Sigmoid colon (tissue), 7 donors: ENCODE results near the gene HHIPL1. TPM values are rescaled to one million over a fixed set of nuclear protein-coding genes. Genes with fewer than 3 reads are reported as not detected.

ENCODE experiments used
- DNase-seq: peaks from one replicate; pipeline ENCODE4 v3.0.0-alpha.2; 2019
- H3K27ac ChIP-seq, 4 donors: fragments of 200-600 bp; sonication (generic); one replicate each; pipeline ENCODE4 v1.5.1; 2016 to 2019; ENCODE audit warnings: mild to moderate bottlenecking in 1 of 4
- H3K27me3 ChIP-seq, 3 donors: fragments of 200-600 bp; sonication (generic); one replicate each; pipeline ENCODE4 v1.5.1; 2019; ENCODE audit warnings: mild to moderate bottlenecking in 1 of 3
- H3K36me3 ChIP-seq, 4 donors: fragments of 200-600 bp; sonication (generic); one replicate each; pipeline ENCODE4 v1.5.1; 2016 to 2019
- H3K4me1 ChIP-seq, 4 donors: fragments of 200-600 bp; sonication (generic); one replicate each; pipeline ENCODE4 v1.5.1; 2017 to 2019
- H3K4me3 ChIP-seq, 4 donors: fragments of 200-600 bp; sonication (generic); one replicate each; pipeline ENCODE4 v1.5.1; 2017 to 2019; ENCODE audit warnings: mild to moderate bottlenecking in 2 of 4, moderate library complexity in 1 of 4
- H3K9me3 ChIP-seq, 4 donors: fragments of 200-600 bp in 3 of 4; sonication (generic) in 3 of 4; one replicate each; pipeline versions ENCODE4 v1.5.1 to v1.6.1; 2013 to 2019
- CTCF ChIP-seq, 4 experiments: fragments of 450-650 bp in 3 of 4; fragments of 200-600 bp in 1 of 4; IDR thresholded peaks; one replicate each; pipeline ENCODE4 v1.5.1; 2016 to 2019; ENCODE audit warnings: antibody characterized with exemption in 4 of 4, mild to moderate bottlenecking in 3 of 4, moderate library complexity in 2 of 4
- EP300 ChIP-seq, 4 donors: sonication (generic); formaldehyde crosslinking; IDR thresholded peaks; one replicate each; pipeline ENCODE4 v1.6.1; 2017; ENCODE audit warnings: antibody characterized with exemption in 4 of 4
- POLR2A ChIP-seq, 2 donors: fragments of 450-650 bp; IDR thresholded peaks; one replicate each; pipeline ENCODE4 v1.6.1; 2016; ENCODE audit warnings: antibody characterized with exemption in 2 of 2, mild to moderate bottlenecking in 2 of 2, moderate library complexity in 2 of 2
- POLR2AphosphoS5 ChIP-seq, 4 donors: sonication (generic); formaldehyde crosslinking; IDR thresholded peaks; one replicate each; pipeline ENCODE4 v1.6.1; 2017; ENCODE audit warnings: antibody characterized with exemption in 4 of 4
- WGBS, 2 donors: extraction: QIAGEN DNeasy Blood & Tissue Kit; methylation state at CpG; one replicate each; pipeline ENCODE4 v1.1.7; 2013; 5-methylcytosine and 5-hydroxymethylcytosine counted together
- intact Hi-C: fragments of 100-400 bp; cut with DNase I; formaldehyde crosslinking; loops from one replicate; pipeline ENCODE4 v1.15.1; 2023
- polyA plus RNA-seq, 3 donors: library from polyadenylated mRNA; stranded (reverse); fragments of 200-250 nt; gene quantifications; one replicate each; pipeline ENCODE4 v1.2.3, GENCODE V29; 2013
- total RNA-seq, 4 donors: library from RNA; depleted of rRNA; stranded (reverse); fragments of >200 nt; gene quantifications; one replicate each; pipeline ENCODE4 v1.1.0, GENCODE V29; 2016
- donor health status: healthy with polysubstance abuse.
- donor health status: Bipolar disorder and iron deficiency.
- donor health status: healthy.

The HHIPL1 gene
- total and polyA plus RNA-seq, 7 donors, result 0.80 to 10.8 (median 4.3) TPM; not detected in 2

GRCh38 chr14:99611646-99612045 lies 33.3 kb upstream of the HHIPL1 start:
- TF ChIP-seq EP300 (IDR thresholded peaks at IDR 0.05) (no peak), CTCF (IDR thresholded peaks at IDR 0.05) (no peak), POLR2AphosphoS5 (IDR thresholded peaks at IDR 0.05) (no peak), POLR2A (IDR thresholded peaks at IDR 0.05) (no peak)
- intact Hi-C loops, result no loop called here
- 55 to 94% methylated on average over 4 of the region's 4 CpGs for WGBS, 2 donors

GRCh38 chr14:99612071-99612737 lies 32.7 kb upstream of the HHIPL1 start:
- intact Hi-C loops, result no loop called here
- no peaks in the 10 kb centered on the region for H3K27me3 ChIP-seq
- H3K4me3 ChIP-seq, result no peak overlapping the region
- TF ChIP-seq POLR2A (IDR thresholded peaks at IDR 0.05) (no peak), POLR2AphosphoS5 (IDR thresholded peaks at IDR 0.05) (no peak), CTCF (IDR thresholded peaks at IDR 0.05) (no peak), EP300 (IDR thresholded peaks at IDR 0.05) (no peak)
- DNase-seq, result no peak
- H3K9me3 ChIP-seq, result no peaks in the 10 kb centered on the region
- peaks cover 0 to 6% (median 3%) of the 10 kb centered on the region in 4 donors for H3K4me1 ChIP-seq
- WGBS, 2 donors, result 31 to 63% methylated on average over 11 of the region's 11 CpGs
- no peaks in the 10 kb centered on the region for H3K36me3 ChIP-seq
- H3K27ac ChIP-seq, result no peak overlapping the region

More at GRCh38 chr14:99611646-99612045, 33.3 kb upstream of the HHIPL1 start:
- Histone ChIP-seq H3K9me3 (no peaks in the 10 kb centered on the region), H3K4me3 (no peak overlapping the region), H3K36me3 (no peaks in the 10 kb centered on the region), H3K27ac (no peak overlapping the region), H3K4me1 (peaks cover 0 to 6% (median 3%) of the 10 kb centered on the region in 4 donors), H3K27me3 (no peaks in the 10 kb centered on the region)
- DNase-seq, result no peak

GRCh38 chr14:99612738-99613330 lies 32.1 kb upstream of the HHIPL1 start:
- no peak for DNase-seq
- H3K9me3 ChIP-seq, result no peaks in the 10 kb centered on the region
- intact Hi-C loops, result no loop called here
- H3K27me3 ChIP-seq, result no peaks in the 10 kb centered on the region
- H3K27ac ChIP-seq, result no peak overlapping the region
- peaks cover 0 to 6% (median 3%) of the 10 kb centered on the region in 4 donors for H3K4me1 ChIP-seq
- H3K36me3 ChIP-seq, result no peaks in the 10 kb centered on the region
- TF ChIP-seq POLR2AphosphoS5 (IDR thresholded peaks at IDR 0.05), result no peak
- no peak for TF ChIP-seq EP300 (IDR thresholded peaks at IDR 0.05)
- no peak for TF ChIP-seq CTCF (IDR thresholded peaks at IDR 0.05)
- TF ChIP-seq POLR2A (IDR thresholded peaks at IDR 0.05), result no peak
- no peak overlapping the region for H3K4me3 ChIP-seq
- WGBS, 2 donors, result 71 to 76% methylated on average over 8 of the region's 8 CpGs

GRCh38 chr14:99615497-99616157 lies 29.3 kb upstream of the HHIPL1 start:
- peaks cover 0 to 5% (median 0%) of the 10 kb centered on the region in 4 donors for H3K4me1 ChIP-seq
- 47 to 57% methylated on average over 7 of the region's 7 CpGs for WGBS, 2 donors
- intact Hi-C loops, result no loop called here
- H3K36me3 ChIP-seq, result no peaks in the 10 kb centered on the region
- H3K4me3 ChIP-seq, result no peak overlapping the region
- TF ChIP-seq POLR2AphosphoS5 (IDR thresholded peaks at IDR 0.05), result no peak
- no peak for TF ChIP-seq EP300 (IDR thresholded peaks at IDR 0.05)
- TF ChIP-seq CTCF (IDR thresholded peaks at IDR 0.05), result no peak
- no peak for TF ChIP-seq POLR2A (IDR thresholded peaks at IDR 0.05)
- H3K27ac ChIP-seq, result no peak overlapping the region
- DNase-seq, result no peak
- no peaks in the 10 kb centered on the region for H3K9me3 ChIP-seq
- no peaks in the 10 kb centered on the region for H3K27me3 ChIP-seq
